ENCODE data around the gene SP140.
"Not testable (repeated sequence)": the region's sequence is repeated elsewhere in the genome, so short reads cannot be mapped to it uniquely, and the experiment has no call there.

GRCh38 chr2:230289311-230289710 is 63.8 kb downstream of the SP140 start:
- TF ChIP-seq, protein P1, sequence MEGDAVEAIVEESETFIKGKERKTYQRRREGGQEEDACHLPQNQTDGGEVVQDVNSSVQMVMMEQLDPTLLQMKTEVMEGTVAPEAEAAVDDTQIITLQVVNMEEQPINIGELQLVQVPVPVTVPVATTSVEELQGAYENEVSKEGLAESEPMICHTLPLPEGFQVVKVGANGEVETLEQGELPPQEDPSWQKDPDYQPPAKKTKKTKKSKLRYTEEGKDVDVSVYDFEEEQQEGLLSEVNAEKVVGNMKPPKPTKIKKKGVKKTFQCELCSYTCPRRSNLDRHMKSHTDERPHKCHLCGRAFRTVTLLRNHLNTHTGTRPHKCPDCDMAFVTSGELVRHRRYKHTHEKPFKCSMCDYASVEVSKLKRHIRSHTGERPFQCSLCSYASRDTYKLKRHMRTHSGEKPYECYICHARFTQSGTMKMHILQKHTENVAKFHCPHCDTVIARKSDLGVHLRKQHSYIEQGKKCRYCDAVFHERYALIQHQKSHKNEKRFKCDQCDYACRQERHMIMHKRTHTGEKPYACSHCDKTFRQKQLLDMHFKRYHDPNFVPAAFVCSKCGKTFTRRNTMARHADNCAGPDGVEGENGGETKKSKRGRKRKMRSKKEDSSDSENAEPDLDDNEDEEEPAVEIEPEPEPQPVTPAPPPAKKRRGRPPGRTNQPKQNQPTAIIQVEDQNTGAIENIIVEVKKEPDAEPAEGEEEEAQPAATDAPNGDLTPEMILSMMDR (IDR thresholded peaks at IDR 0.05; ENCODE audit: poor library complexity): not testable (repeated sequence)
- TF ChIP-seq EZH2 (IDR thresholded peaks at IDR 0.05; ENCODE audit: borderline replicate concordance): not testable (repeated sequence)

Data from hepatocyte (in vitro differentiated cells).